SHP77 treated with DMSO at 0.1 percent for 48 hours (cell line): ENCODE data around the gene LAMB1.
A peak's percentile ranks its signal among the peaks of the same experiment; 100 is the strongest.

Source experiments
- DNase-seq: peaks from one replicate; lab custom pipeline; 2025; lab: John Stamatoyannopoulos, UW

The LAMB1 gene

DNA sequence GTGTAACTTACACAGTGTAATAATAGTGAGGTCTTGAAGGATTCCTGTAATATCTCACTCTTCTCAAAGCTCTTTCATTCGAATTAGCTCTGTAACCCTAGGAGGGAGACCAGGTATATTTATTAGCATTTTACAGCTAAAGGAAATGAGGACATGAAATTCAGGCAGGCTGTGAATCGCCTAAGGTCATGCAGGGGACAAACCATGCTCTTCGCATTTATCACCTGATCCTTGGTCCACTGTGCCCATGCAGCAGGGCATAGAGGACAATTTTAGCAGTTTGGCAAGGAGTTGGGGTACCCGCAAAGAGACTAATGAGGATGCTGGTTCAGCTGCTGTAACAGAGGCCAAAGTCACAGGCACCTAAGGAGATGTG, 14.8 kb upstream of the LAMB1 start:
- DNase-seq = no peak

DNA sequence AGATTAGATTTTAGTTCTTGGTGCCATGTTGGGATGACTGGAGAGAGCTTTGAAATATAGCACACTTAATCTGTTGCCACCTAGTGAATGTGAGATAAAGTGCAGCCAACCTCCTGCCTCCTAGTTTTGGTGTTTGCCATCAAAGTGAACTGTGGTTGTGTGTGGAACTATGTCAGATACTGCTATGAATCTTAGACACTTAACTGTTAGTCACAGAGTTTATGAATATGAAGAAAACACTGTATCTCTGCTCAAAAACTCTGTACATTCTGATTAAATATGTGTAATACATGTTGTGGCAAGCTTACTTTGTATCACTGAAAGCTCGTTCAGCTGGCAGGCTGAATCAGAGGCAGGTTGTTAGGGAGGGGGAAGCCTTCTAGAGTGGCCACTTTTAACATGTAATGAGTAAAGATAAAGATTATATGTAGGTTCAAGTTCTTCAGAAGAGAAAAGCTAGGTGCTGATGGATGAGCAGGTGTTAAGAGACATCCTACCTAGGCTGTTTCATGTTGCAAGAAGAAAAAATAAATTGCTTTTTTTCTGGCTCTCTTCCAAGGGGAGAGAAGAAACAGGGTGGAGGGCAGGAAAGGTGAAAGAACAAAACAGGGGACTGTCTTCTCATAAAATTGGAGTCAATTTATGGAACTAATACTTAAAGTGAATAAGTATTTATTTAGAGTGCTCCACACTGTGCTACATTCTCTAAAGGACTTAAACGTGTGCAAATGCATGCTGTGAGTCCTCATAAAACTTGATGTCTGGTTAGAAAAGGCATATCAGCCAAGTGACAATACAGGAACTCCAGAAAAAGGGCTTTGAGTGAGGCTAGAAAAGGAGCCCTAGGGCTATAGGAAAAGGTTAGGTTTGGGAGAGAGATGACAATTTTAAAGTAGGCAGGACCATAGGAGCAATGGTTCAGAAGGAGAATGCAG, 14.1 kb upstream of the LAMB1 start:
- peak; percentile 10 for DNase-seq

DNA sequence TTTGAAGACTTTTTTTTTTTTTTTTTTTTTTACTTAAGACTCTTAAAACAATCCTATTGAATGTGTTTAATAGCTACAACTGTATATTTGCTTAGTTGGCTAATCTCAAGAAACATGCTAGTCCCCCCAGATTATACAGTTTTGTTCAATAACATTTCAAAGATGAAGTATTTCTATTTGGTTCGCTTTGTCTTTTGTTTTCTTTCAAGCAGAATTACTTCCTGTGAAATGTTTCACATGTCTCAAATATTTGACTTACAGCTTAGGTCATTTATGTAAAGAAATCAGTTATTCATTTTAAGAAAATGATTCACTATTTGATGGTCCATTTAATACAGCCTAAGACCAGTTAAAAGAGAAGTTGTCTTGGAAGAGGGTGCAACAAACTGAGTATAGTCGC, 12.8 kb upstream of the LAMB1 start:
- no peak for DNase-seq

DNA sequence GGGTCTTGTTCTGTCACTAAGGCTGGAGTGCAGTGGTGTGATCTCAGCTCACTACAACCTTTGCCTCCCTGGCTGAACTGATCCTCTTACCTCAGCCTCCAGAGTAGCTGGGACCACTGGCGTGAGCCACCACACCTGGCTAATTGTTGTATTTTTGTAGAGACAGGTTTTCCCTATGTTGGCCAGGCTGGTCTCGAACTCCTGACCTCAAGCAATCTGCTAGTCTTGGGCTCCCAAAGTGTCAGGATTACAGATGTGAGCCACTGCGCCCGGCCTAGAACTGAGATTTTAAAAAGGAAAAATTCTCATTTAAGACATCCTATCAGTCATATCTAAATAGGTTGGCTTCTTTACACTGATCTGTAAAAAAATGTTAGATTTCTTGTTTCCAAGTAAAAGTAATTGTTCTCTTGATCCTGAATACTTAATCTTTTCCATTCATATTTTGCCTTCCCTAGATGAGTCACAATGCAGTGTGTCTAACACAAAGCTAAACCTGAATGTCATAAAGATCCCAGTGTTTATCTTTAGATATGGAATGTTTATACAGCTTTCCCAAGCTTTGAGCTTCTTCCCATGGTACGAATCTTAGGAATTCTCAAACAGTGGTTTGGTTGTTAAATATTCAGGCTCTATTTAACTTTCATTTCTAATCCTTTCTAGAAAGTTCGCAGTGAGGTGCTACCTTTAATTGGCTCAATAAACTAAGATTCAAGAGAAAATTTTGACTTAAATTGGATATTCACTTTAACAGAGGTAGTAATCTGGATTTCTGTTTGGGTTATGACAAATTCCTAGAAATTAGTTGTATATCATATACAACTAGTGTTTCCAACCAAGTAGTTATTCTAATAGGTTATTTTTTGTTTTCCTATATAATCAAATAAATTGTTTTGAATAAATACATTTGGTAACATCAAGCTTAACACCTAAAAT, 12.1 kb upstream of the LAMB1 start:
- no peak for DNase-seq

DNA sequence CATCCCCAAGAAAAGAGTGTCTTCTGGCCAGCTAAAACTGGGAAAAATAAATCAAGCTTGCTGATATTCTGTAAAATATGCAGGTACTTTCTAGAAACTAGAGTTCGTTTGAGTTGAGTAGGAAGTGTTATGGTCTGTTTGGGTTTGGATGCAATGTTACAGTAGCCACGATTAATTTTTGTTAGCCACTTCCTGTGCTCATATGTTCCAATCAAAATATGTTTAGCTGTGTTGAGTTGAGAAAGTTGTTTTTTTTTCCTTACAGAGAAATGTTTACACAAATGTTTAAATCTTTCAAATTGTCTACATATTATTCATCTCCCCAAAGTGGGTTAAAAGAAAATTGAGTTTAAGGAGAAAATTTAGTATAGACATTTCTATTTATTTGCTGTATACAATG, 11.3 kb upstream of the LAMB1 start:
- no peak for DNase-seq

DNA sequence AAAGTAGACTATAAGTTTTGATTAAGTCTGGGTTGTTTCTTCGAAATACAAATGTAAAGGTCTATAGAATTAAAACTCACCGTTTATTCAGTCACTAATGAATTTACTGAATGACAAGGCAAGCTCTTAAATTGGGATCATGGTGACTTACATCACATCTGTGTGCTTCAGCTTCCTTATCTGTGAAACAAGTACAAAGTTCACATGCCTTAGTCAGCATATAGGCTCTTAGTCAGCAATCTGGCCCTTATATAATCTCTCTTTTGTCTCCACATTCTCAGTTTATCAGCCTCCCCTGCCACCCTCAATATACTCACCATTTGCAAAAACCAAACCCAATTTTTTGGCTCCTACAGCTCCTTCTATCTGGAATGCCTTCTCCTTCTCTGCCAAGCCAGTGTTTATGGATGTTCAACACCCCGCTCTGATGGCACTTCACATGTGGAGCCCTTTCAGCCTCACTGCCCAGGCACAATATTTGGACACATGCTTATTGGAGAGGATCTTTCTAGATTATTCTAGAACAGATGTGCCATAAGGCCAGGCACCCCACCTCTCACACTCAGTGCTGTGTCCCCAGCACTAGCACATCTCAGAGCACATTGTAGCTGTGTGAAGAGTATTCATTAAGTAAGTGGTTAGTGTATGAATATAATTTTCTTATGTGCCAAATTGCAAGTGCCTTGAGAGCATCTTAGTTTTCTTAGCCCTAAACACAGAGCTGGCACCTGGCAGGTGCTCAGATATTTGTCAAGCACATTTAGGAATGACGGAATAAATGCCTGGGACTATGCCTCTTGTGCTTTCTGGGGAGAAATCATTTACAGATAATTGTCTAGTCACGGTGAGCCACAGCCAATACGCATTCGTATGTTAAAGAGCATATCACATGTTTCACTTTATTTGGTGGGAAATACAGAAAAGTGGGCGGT, 9.8 kb upstream of the LAMB1 start:
- DNase-seq = no peak

DNA sequence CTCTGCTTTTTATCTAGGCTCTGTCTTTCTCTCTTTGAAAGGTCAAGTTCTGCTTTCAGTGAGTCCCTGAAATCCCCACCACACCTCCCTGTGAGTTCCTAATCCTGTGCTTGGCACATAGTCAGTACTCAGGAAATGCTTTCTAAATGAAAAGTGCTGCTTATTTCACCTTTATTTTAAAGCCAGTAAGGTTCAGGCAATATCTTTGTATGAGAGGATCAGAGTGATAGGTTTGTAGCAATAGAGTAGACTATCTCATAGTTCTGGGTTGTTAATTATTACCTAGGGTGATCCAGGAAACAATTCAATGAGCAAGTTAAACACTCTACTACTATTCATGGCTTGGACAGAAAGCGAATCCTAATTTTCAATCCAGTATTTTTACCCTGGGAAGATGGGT, 7.4 kb upstream of the LAMB1 start:
- DNase-seq = no peak

DNA sequence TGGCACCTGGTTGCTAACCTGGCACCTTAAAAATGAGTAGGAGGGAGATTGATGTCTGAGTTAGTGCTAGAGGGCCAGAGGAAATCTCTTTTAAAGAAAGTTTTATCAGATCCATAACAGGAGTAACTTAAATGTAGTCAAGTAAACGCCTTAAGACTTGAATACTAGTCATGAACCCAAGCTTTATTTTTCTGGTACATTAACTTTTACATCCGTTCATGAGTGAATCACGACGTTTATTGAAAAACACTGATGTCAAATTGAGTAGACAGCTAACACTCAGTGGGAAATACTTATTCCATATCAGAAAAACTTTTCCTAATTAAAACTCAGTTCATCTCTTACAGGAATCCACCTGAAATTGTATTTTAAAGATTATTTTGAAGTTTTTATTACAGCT, 6.9 kb upstream of the LAMB1 start:
- no peak for DNase-seq

DNA sequence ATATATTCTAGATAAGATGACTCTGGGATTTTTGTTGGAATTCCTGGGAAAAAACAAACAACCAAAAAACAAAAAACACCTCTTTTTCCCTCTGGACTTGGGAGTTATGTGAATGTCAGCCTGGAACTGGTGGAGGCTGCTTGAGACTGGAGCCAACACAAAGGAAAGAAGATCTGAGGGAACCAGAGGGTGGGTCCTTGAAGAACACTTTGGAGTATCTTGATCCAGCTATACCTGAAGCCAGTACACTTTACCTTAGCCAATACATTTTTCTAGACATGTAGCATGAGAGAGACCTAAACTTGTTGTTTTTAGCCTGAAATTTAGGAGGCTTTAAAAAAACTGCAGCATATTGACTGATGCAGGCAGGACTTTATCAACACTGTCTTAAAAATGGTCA, 5.9 kb upstream of the LAMB1 start:
- DNase-seq = no peak

DNA sequence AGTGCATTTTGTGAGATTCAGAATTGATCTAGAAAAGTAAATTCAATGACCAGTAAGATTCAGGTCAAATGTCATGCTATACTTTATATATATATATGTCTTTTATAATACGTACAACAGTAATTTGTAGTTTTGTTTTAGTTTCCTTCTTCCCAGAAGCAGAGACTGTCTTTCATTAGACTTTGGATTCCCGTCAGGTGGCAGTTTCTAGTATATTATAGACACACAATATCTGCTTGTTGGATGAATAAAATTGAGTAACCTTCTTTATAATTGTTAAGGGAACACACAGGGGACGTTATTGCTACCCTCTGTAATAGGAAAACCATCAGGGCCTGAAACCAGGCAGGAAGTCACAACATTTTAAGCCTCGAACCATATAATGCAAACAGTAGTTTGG, 5.3 kb upstream of the LAMB1 start:
- DNase-seq = no peak

DNA sequence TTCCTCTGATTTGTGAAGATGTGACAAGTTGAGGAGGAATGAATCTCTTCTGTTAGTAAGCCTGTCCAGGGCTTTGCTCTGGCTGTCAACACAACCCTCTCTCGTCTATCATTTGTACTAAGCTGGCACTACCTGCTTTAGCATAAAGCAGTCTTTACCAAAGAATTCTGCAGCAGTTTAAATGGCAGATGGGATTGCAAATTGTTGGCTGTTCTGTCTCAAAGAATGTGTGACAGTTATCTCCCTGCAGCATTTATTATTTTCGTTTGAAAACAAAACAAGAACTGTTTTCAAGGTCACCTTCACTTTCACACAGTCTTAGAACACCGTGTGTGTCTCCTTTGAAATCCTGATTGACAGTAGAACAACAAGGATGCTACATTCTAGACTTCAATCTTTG, 4.8 kb upstream of the LAMB1 start:
- no peak for DNase-seq

DNA sequence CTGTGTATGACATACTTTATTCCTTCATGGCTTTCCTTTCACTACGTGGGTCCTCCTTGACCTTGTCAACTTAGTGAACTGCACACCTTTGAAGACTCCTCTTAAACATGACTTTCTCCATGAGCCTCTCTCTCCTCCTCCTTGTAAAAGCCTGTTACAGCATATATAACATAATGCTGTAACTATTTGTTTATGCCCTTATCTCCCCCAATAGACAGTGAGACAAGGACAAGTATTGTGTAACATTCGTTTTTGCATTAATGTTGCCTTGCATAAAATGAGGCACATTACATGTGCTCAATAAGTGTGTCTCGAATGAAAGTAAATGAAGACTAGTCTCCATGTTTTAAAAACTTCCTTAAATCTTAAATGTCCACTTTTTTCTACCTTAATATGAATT, 4.3 kb upstream of the LAMB1 start:
- DNase-seq = no peak

DNA sequence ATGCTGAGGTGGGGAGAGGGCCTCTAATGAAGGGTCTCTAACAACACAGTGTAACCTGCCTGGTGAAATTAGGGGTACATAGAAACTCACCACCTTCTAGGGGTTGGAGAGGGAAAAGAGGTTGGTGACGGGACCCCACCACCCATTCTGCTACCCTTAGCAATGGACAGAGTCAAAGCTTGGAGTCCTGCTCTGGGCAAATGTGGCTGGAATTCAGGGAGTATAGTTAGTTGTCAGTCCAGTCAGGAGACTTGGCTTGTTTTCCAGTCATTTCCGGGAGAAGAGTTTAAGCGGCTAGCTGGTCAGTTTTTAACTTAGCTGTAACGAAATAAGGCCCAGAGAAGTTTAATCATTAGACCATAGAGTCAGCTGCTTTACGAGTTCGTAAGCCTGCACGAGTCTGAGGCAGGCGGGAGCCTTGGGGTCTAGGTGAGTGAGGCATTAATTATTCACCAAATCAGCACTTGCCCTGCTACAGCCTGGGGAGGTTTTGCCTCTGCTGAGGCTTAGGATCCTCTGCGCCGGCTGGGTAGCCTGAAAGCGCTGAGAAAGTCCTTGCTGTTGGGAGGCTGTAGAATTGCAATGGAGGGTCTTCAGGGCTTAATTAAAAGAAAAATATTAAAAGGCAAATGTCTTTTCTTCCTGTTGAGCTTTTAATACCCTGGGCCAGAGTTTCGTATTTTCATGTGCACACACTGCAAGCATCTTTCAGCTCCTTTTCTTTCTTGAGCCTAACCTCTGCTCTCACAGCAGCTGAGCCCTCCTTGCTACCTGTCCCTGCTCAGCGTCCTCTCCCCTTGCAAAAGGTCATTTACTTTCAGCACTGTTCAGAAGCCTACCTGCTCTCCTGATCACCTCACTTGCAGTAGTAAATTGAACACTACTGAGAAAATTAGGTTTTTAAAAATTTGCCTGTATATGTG, 1.5 kb upstream of the LAMB1 start:
- DNase-seq = no peak

DNA sequence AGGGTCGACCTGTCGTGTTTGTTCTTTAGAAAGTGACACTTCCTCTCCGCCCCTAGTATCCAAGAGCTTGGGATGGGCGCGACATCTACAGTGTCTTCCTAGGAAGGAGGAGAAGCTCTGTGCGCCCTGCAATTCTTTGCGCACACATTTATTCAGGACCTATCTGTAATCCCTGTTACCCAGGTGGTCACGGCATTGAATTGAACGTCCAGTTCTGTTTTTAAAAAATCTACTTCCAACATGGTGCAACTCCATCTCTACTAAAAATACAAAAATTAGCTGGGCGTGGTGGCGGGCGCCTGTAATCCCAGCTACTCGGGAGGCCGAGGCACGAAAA, 606 bp upstream of the LAMB1 start:
- DNase-seq = no peak

DNA sequence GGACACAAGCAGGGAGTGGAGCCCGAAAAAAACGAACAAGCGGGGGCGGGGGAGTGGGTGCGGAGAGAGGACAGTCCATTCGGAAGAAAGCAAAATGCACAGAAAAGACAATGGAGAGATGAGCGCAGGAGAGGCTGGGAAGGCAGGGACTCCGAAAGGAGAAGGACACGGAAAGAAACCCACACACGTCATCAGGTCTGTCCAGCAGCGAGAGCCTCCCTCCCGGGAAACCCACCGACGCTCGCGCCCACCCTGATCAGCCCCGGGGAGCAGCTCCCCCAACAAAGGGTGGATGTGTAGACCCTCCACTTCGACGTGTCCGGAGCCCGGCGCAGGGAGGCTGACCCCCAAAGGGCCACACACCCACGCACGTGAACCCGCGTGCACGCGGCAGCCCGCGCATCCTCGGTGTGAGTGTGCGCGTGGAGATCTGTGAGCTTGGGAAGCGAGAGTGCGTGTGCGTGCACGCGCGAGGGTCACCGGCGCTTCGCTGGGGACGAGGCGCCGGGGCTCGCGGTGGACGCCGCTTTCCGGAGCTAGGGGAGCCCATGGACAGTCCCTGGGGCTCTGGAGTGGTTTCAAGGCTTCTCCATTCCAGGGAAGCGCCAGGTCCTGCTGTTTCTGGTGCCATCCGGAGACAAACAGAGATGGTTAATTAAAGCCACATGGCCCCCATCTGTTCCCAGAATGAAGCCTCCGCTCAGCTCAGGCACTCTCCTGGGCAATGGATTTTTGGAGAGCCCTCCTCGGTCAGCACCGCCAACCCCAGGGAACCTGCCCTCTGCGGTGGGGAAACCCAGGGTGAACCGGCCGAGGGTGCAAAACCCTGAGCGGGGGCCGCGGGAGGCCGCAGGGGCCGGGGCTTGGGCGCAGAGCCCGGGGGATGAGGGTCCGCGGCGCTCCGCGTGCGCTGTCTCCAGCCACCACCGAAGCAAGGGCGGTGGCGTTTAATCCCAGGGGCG, 916 bp downstream of the LAMB1 start:
- DNase-seq = no peak

DNA sequence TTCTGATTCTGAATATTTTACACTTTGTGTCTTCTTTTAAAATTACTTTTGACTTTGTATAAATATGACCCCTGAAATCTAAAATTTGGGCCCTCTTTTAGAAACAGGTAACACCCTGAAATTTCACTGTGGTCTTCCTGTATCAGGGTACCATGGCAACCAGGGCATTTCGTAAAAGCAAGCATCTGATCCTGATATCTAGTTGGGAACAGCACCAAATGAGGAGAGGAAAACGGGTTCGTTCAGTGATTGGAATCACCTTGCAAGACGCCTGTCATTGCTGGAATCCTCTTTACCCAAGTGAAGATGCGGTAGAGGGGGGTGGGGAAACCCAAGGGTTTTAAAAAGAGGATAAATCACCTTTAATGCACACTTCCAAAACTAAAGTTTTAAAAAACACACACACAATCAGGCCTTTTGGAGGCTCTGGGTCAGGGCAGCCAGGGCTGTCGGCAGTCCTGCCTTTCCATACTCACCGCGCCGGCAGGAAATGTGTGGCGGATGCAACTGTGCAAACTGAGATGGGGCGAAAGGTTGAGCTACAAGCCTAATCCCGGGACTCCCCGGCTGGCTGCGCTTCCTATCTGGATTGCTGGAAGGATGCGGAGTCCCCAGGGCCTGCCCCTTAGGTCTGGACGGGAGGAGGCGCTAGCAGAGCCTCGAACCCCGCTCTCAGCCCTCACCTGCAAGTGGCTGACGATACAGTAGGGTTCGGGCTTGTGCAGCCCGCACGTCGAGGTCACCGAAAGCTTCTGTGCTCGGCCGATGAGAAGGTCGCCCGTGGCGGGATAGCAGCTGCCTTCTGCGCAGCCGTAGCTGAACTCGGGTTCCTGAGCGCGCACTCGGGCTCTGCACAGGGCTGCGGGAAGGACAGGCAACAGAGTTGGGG, 1.8 kb downstream of the LAMB1 start:
- no peak for DNase-seq

DNA sequence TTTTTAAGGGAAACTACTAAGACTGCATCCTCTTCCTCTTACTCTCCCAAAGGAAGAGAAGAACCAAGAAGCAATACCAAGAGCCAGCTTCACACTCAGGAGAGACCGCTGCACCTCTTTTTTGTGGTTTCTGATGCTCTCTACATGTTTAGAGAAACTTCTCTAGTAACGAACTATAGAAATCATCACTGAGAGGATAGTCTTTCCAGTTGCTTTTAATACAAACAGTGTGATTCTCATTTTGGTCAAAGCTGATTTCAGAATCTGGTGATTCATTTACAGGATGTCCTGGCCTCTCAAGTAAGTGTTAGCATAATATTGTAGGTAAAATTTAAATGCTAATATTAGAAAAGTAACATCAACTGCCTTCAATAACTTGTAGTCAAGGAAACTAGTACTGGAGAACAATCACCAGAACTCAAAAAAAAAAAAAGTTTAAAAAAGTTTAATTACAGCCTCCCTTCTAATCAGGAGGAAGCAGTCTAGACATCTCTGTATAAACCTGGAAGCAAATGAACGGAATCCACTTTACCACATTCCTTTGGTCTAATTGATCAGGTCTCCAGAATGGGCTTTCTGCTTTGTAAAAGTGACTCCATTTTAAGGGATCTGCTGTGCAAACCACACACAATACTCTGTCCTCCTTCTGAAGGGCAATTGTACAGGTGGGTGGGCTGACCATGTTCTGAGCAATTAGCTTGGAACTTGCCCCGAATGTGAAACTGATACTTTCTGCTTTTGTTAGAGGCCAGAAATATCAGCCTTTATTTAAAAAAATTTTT, 3.0 kb downstream of the LAMB1 start:
- DNase-seq = no peak
